ENCODE data around the gene ZNF385B.
"Not testable (repeated sequence)": the region's sequence is repeated elsewhere in the genome, so short reads cannot be mapped to it uniquely, and the experiment has no call there.

Gene ZNF385B

GRCh38 chr2:179861416-179862067 lies at the start of gene ZNF385B:
Gene ZNF385B (minus strand): TSS chr2:179861612.
- Histone ChIP-seq H3K27ac (ENCODE audit: low read length) (no peak within 1 kb of the TSS), H3K36me3 (ENCODE audit: insufficient read depth, low read depth, low read length) (no peaks in the 10 kb centered on the region), H3K9me3 (ENCODE audit: insufficient read depth, low read depth, low read length) (no peaks in the 10 kb centered on the region), H3K27me3 (ENCODE audit: insufficient read depth, low read length) (peaks cover 72% of the 10 kb centered on the region), H3K4me1 (ENCODE audit: insufficient read depth, low read length) (no peaks in the 10 kb centered on the region; the same call in 1 of the 2 replicates), H3K4me3 (ENCODE audit: low read length) (peak within 1 kb of the TSS; percentile 92), H3K9ac (ENCODE audit: low read depth, low read length) (peak within 1 kb of the TSS; percentile 69; the same call in 1 of the 2 replicates)

- no peak overlapping the region for H3K27ac ChIP-seq (ENCODE audit: low read length)
- no peak overlapping the region for H3K4me3 ChIP-seq (ENCODE audit: low read length)
- no peak overlapping the region for H3K9ac ChIP-seq (ENCODE audit: low read depth, low read length)
- H3K4me1 ChIP-seq (ENCODE audit: insufficient read depth, low read length) = peaks cover 12% of the 10 kb centered on the region; the same call in 1 of the 2 replicates
- H3K36me3 ChIP-seq (ENCODE audit: insufficient read depth, low read depth, low read length) = no peaks in the 10 kb centered on the region
- no peaks in the 10 kb centered on the region for H3K27me3 ChIP-seq (ENCODE audit: insufficient read depth, low read length)
- H3K9me3 ChIP-seq (ENCODE audit: insufficient read depth, low read depth, low read length) = no peaks in the 10 kb centered on the region
Measured at GRCh38 chr2:179910735-179911113, 49.3 kb upstream of the ZNF385B start.

- no peaks in the 10 kb centered on the region for H3K27me3 ChIP-seq (ENCODE audit: insufficient read depth, low read length)
- no peaks in the 10 kb centered on the region for H3K36me3 ChIP-seq (ENCODE audit: insufficient read depth, low read depth, low read length)
- peaks cover 12% of the 10 kb centered on the region; the same call in 1 of the 2 replicates for H3K4me1 ChIP-seq (ENCODE audit: insufficient read depth, low read length)
- no peak overlapping the region for H3K9ac ChIP-seq (ENCODE audit: low read depth, low read length)
- H3K27ac ChIP-seq (ENCODE audit: low read length) = no peak overlapping the region
- no peak overlapping the region for H3K4me3 ChIP-seq (ENCODE audit: low read length)
- no peaks in the 10 kb centered on the region for H3K9me3 ChIP-seq (ENCODE audit: insufficient read depth, low read depth, low read length)
Measured at GRCh38 chr2:179909845-179910734, 48.7 kb upstream of the ZNF385B start.

- H3K27ac ChIP-seq (ENCODE audit: low read length) = no peak overlapping the region
- H3K4me1 ChIP-seq (ENCODE audit: insufficient read depth, low read length) = no peaks in the 10 kb centered on the region
- H3K9ac ChIP-seq (ENCODE audit: low read depth, low read length) = no peak overlapping the region
- H3K9me3 ChIP-seq (ENCODE audit: insufficient read depth, low read depth, low read length) = peaks cover 11% of the 10 kb centered on the region; the same call in 1 of the 2 replicates
- no peaks in the 10 kb centered on the region for H3K36me3 ChIP-seq (ENCODE audit: insufficient read depth, low read depth, low read length)
- H3K4me3 ChIP-seq (ENCODE audit: low read length) = no peak overlapping the region
- H3K27me3 ChIP-seq (ENCODE audit: insufficient read depth, low read length) = no peaks in the 10 kb centered on the region
Measured at GRCh38 chr2:179900655-179901054, 39.2 kb upstream of the ZNF385B start.

- Histone ChIP-seq H3K9ac (ENCODE audit: low read depth, low read length) (no peak overlapping the region), H3K4me3 (ENCODE audit: low read length) (no peak overlapping the region), H3K27ac (ENCODE audit: low read length) (no peak overlapping the region), H3K9me3 (ENCODE audit: insufficient read depth, low read depth, low read length) (peaks cover 11% of the 10 kb centered on the region; the same call in 1 of the 2 replicates), H3K36me3 (ENCODE audit: insufficient read depth, low read depth, low read length) (no peaks in the 10 kb centered on the region), H3K27me3 (ENCODE audit: insufficient read depth, low read length) (no peaks in the 10 kb centered on the region), H3K4me1 (ENCODE audit: insufficient read depth, low read length) (no peaks in the 10 kb centered on the region)
Measured at GRCh38 chr2:179899666-179900065, 38.3 kb upstream of the ZNF385B start.

- Histone ChIP-seq H3K4me3 (ENCODE audit: low read length) (no peak overlapping the region), H3K9ac (ENCODE audit: low read depth, low read length) (no peak overlapping the region), H3K4me1 (ENCODE audit: insufficient read depth, low read length) (no peaks in the 10 kb centered on the region), H3K36me3 (ENCODE audit: insufficient read depth, low read depth, low read length) (no peaks in the 10 kb centered on the region), H3K27me3 (ENCODE audit: insufficient read depth, low read length) (no peaks in the 10 kb centered on the region), H3K27ac (ENCODE audit: low read length) (no peak overlapping the region), H3K9me3 (ENCODE audit: insufficient read depth, low read depth, low read length) (peaks cover 11% of the 10 kb centered on the region; the same call in 1 of the 2 replicates)
Measured at GRCh38 chr2:179898873-179899272, 37.5 kb upstream of the ZNF385B start.

- 0 out of 2 replicates have a peak, but pooled peaks cover 3% of the 10 kb centered on the region for H3K9me3 ChIP-seq (ENCODE audit: insufficient read depth, low read depth, low read length)
- no peaks in the 10 kb centered on the region for H3K4me1 ChIP-seq (ENCODE audit: insufficient read depth, low read length)
- H3K27me3 ChIP-seq (ENCODE audit: insufficient read depth, low read length) = no peaks in the 10 kb centered on the region
- no peaks in the 10 kb centered on the region for H3K36me3 ChIP-seq (ENCODE audit: insufficient read depth, low read depth, low read length)
- no peak overlapping the region for H3K9ac ChIP-seq (ENCODE audit: low read depth, low read length)
- no peak overlapping the region for H3K27ac ChIP-seq (ENCODE audit: low read length)
- H3K4me3 ChIP-seq (ENCODE audit: low read length) = no peak overlapping the region
Measured at GRCh38 chr2:179893616-179894015, 32.2 kb upstream of the ZNF385B start.

- Histone ChIP-seq H3K4me1 (ENCODE audit: insufficient read depth, low read length) (no peaks in the 10 kb centered on the region), H3K27ac (ENCODE audit: low read length) (no peak overlapping the region), H3K9ac (ENCODE audit: low read depth, low read length) (no peak overlapping the region), H3K36me3 (ENCODE audit: insufficient read depth, low read depth, low read length) (no peaks in the 10 kb centered on the region), H3K9me3 (ENCODE audit: insufficient read depth, low read depth, low read length) (peaks cover 6% of the 10 kb centered on the region; the same call in 1 of the 2 replicates), H3K27me3 (ENCODE audit: insufficient read depth, low read length) (no peaks in the 10 kb centered on the region), H3K4me3 (ENCODE audit: low read length) (no peak overlapping the region)
Measured at GRCh38 chr2:179891237-179891636, 29.8 kb upstream of the ZNF385B start.

- no peaks in the 10 kb centered on the region for H3K36me3 ChIP-seq (ENCODE audit: insufficient read depth, low read depth, low read length)
- no peak overlapping the region for H3K27ac ChIP-seq (ENCODE audit: low read length)
- no peak overlapping the region for H3K9ac ChIP-seq (ENCODE audit: low read depth, low read length)
- H3K4me1 ChIP-seq (ENCODE audit: insufficient read depth, low read length) = no peaks in the 10 kb centered on the region
- no peak overlapping the region for H3K4me3 ChIP-seq (ENCODE audit: low read length)
- peaks cover 6% of the 10 kb centered on the region; the same call in 1 of the 2 replicates for H3K9me3 ChIP-seq (ENCODE audit: insufficient read depth, low read depth, low read length)
- H3K27me3 ChIP-seq (ENCODE audit: insufficient read depth, low read length) = no peaks in the 10 kb centered on the region
Measured at GRCh38 chr2:179890666-179891065, 29.3 kb upstream of the ZNF385B start.

- H3K36me3 ChIP-seq (ENCODE audit: insufficient read depth, low read depth, low read length); H3K27me3 ChIP-seq (ENCODE audit: insufficient read depth, low read length); H3K27ac ChIP-seq (ENCODE audit: low read length); H3K4me1 ChIP-seq (ENCODE audit: insufficient read depth, low read length); H3K9ac ChIP-seq (ENCODE audit: low read depth, low read length); H3K4me3 ChIP-seq (ENCODE audit: low read length); H3K9me3 ChIP-seq (ENCODE audit: insufficient read depth, low read depth, low read length): not testable (repeated sequence)
Measured at GRCh38 chr2:179888642-179889041, 27.2 kb upstream of the ZNF385B start.

GRCh38 chr2:179884193-179884592 lies 22.8 kb upstream of the ZNF385B start:
- Histone ChIP-seq H3K9me3 (ENCODE audit: insufficient read depth, low read depth, low read length) (peaks cover 6% of the 10 kb centered on the region; the same call in 1 of the 2 replicates), H3K36me3 (ENCODE audit: insufficient read depth, low read depth, low read length) (no peaks in the 10 kb centered on the region), H3K27me3 (ENCODE audit: insufficient read depth, low read length) (no peaks in the 10 kb centered on the region), H3K27ac (ENCODE audit: low read length) (no peak overlapping the region), H3K4me3 (ENCODE audit: low read length) (no peak overlapping the region), H3K4me1 (ENCODE audit: insufficient read depth, low read length) (no peaks in the 10 kb centered on the region), H3K9ac (ENCODE audit: low read depth, low read length) (no peak overlapping the region)

Data from iPS-20b (cell line).